Sciatic nerve (tissue), 2 donors: ENCODE data around the gene PITPNC1. TPM values are rescaled to one million over a fixed set of nuclear protein-coding genes. Genes with fewer than 3 reads are reported as not detected.
"Not testable (repeated sequence)": the region's sequence is repeated elsewhere in the genome, so short reads cannot be mapped to it uniquely, and the experiment has no call there.

Experiments
- ATAC-seq: fragments of 200-7000 bp; cut with Tn5 transposase; one replicate; pipeline ENCODE4 v1.9.1; 2020; ENCODE audit warnings: mild to moderate bottlenecking, moderate library complexity
- DNase-seq: peaks from one replicate; pipeline ENCODE4 v3.0.0-alpha.2; 2020; ENCODE audit warnings: low spot score
- intact Hi-C: fragments of 100-400 bp; cut with DNase I; formaldehyde crosslinking; loops from one replicate; pipeline ENCODE4 v1.14.2; 2022
- total RNA-seq: library from RNA; stranded (reverse); fragmentation: NEBNext Ultra II Directional; extraction: Animal tissue kit (Norgen Biotek cat#: 25700); gene quantifications from one replicate; pipeline ENCODE4 v1.2.1, GENCODE V29; 2021
- donor health status: DM: no; HTN: no; CAD: no.
- donor health status: DM: no; HTN: no; CAD: no.

The PITPNC1 gene
- total RNA-seq, 1 donor from 2014 or later = 27.9 TPM

GRCh38 chr17:67516571-67516970, 139.5 kb downstream of the PITPNC1 start:
- intact Hi-C loops, ATAC-seq, DNase-seq: not testable (repeated sequence)

- no peak for ATAC-seq
- intact Hi-C loops = no loop called here
- DNase-seq = no peak
Measured at GRCh38 chr17:67517325-67517724, 140.2 kb downstream of the PITPNC1 start.

- no peak for ATAC-seq
- DNase-seq = no peak
- intact Hi-C loops = no loop called here
Measured at GRCh38 chr17:67518876-67519275, 141.8 kb downstream of the PITPNC1 start.

GRCh38 chr17:67519801-67520251, 142.7 kb downstream of the PITPNC1 start:
- ATAC-seq = no peak
- no peak for DNase-seq
- intact Hi-C loops = no loop called here

GRCh38 chr17:67520252-67520906, 143.3 kb downstream of the PITPNC1 start:
- DNase-seq = no peak
- ATAC-seq = peak; percentile 88
- intact Hi-C loops = no loop called here

GRCh38 chr17:67520916-67521774, 144.1 kb downstream of the PITPNC1 start:
- ATAC-seq = peak; percentile 71
- intact Hi-C loops = no loop called here
- DNase-seq = no peak

GRCh38 chr17:67521775-67522069, 144.6 kb downstream of the PITPNC1 start:
- ATAC-seq = no peak
- intact Hi-C loops = no loop called here

GRCh38 chr17:67523101-67523500, 146.0 kb downstream of the PITPNC1 start:
- ATAC-seq (no peak), DNase-seq (no peak)
- intact Hi-C loops = no loop called here

More at GRCh38 chr17:67521775-67522069, 144.6 kb downstream of the PITPNC1 start:
- DNase-seq = no peak

- ATAC-seq = no peak
- no peak for DNase-seq
- intact Hi-C loops = no loop called here
Measured at GRCh38 chr17:67525239-67526135, 148.4 kb downstream of the PITPNC1 start.

- ATAC-seq = no peak
- intact Hi-C loops = no loop called here
Measured at GRCh38 chr17:67526700-67527099, 149.6 kb downstream of the PITPNC1 start.

GRCh38 chr17:67528751-67529436, 151.8 kb downstream of the PITPNC1 start:
- intact Hi-C loops = no loop called here

More at GRCh38 chr17:67526700-67527099, 149.6 kb downstream of the PITPNC1 start:
- no peak for DNase-seq

GRCh38 chr17:67531291-67531690, 154.2 kb downstream of the PITPNC1 start:
- no peak for DNase-seq
- no peak for ATAC-seq
- intact Hi-C loops = no loop called here

More at GRCh38 chr17:67528751-67529436, 151.8 kb downstream of the PITPNC1 start:
- peak; percentile 95 for ATAC-seq
- peak; percentile 81 for DNase-seq

- DNase-seq = no peak
- intact Hi-C loops = no loop called here
- ATAC-seq = no peak
Measured at GRCh38 chr17:67532326-67532871, 155.3 kb downstream of the PITPNC1 start.

GRCh38 chr17:67534941-67535340, 157.9 kb downstream of the PITPNC1 start:
- DNase-seq = no peak
- ATAC-seq = no peak
- intact Hi-C loops = no loop called here

GRCh38 chr17:67542219-67543114, 165.4 kb downstream of the PITPNC1 start:
- intact Hi-C loops = no loop called here
- no peak for ATAC-seq

GRCh38 chr17:67544364-67544955, 167.4 kb downstream of the PITPNC1 start:
- intact Hi-C loops = no loop called here
- DNase-seq (peak; percentile 2), ATAC-seq (no peak)

More at GRCh38 chr17:67542219-67543114, 165.4 kb downstream of the PITPNC1 start:
- no peak for DNase-seq
